Measurements from ENCODE around the gene MEF2B. TPM values are rescaled to one million over a fixed set of nuclear protein-coding genes. Genes with fewer than 3 reads are reported as not detected.

The MEF2B gene
- total RNA-seq, 1 donor from 2014 or later, result 1.5 TPM

GRCh38 chr19:19203012-19203856 lies 33.2 kb upstream of the MEF2B start, which contains the start of gene NR2C2AP:
Gene NR2C2AP (minus strand): TSS chr19:19203414. CDS start chr19:19203060, 354 bp downstream.
- Mint-ChIP-seq H3K9me3 (no peaks in the 10 kb centered on the region), H3K4me1 (peaks cover 23% of the 10 kb centered on the region), H3K27me3 (ENCODE audit: low read depth) (peaks cover 32% of the 10 kb centered on the region), H3K36me3 (ENCODE audit: low read depth) (no peaks in the 10 kb centered on the region), H3K27ac (ENCODE audit: unreplicated experiment) (peak within 1 kb of the TSS; percentile 88), H3K4me3 (peak within 1 kb of the TSS; percentile 97)
- TF ChIP-seq CTCF (conservative IDR thresholded peaks at IDR 0.05), result no peak
- peak; percentile 77 for DNase-seq (ENCODE audit: low read depth, low spot score)

GRCh38 chr19:19202707-19203011 lies 32.6 kb upstream of the MEF2B start:
- H3K27me3 Mint-ChIP-seq (ENCODE audit: low read depth), result peaks cover 30% of the 10 kb centered on the region
- H3K4me3 Mint-ChIP-seq, result peak overlapping the region; percentile 97
- H3K27ac Mint-ChIP-seq (ENCODE audit: unreplicated experiment), result peak overlapping the region; percentile 88
- DNase-seq (ENCODE audit: low read depth, low spot score), result no peak
- peaks cover 22% of the 10 kb centered on the region for H3K4me1 Mint-ChIP-seq
- TF ChIP-seq CTCF (conservative IDR thresholded peaks at IDR 0.05), result no peak
- no peaks in the 10 kb centered on the region for H3K36me3 Mint-ChIP-seq (ENCODE audit: low read depth)
- H3K9me3 Mint-ChIP-seq, result no peaks in the 10 kb centered on the region

GRCh38 chr19:19201697-19202630 lies 31.9 kb upstream of the MEF2B start:
- no peaks in the 10 kb centered on the region for H3K36me3 Mint-ChIP-seq (ENCODE audit: low read depth)

GRCh38 chr19:19193926-19194325 lies 23.9 kb upstream of the MEF2B start:
- Mint-ChIP-seq H3K9me3 (no peaks in the 10 kb centered on the region), H3K36me3 (ENCODE audit: low read depth) (peaks cover 6% of the 10 kb centered on the region), H3K4me3 (peak overlapping the region; percentile 100), H3K27ac (ENCODE audit: unreplicated experiment) (no peak overlapping the region), H3K4me1 (peaks cover 35% of the 10 kb centered on the region), H3K27me3 (ENCODE audit: low read depth) (no peaks in the 10 kb centered on the region)
- TF ChIP-seq CTCF (conservative IDR thresholded peaks at IDR 0.05), result no peak
- DNase-seq (ENCODE audit: low read depth, low spot score), result no peak

More at GRCh38 chr19:19201697-19202630, 31.9 kb upstream of the MEF2B start:
- TF ChIP-seq CTCF (conservative IDR thresholded peaks at IDR 0.05), result no peak
- Mint-ChIP-seq H3K4me3 (peak overlapping the region; percentile 97), H3K9me3 (no peaks in the 10 kb centered on the region), H3K27me3 (ENCODE audit: low read depth) (peaks cover 23% of the 10 kb centered on the region), H3K4me1 (peaks cover 17% of the 10 kb centered on the region), H3K27ac (ENCODE audit: unreplicated experiment) (no peak overlapping the region)
- no peak for DNase-seq (ENCODE audit: low read depth, low spot score)

GRCh38 chr19:19192910-19193423 lies 22.9 kb upstream of the MEF2B start:
- Mint-ChIP-seq H3K27me3 (ENCODE audit: low read depth) (no peaks in the 10 kb centered on the region), H3K36me3 (ENCODE audit: low read depth) (peaks cover 6% of the 10 kb centered on the region), H3K27ac (ENCODE audit: unreplicated experiment) (peak overlapping the region; percentile 97), H3K4me3 (peak overlapping the region; percentile 100), H3K9me3 (no peaks in the 10 kb centered on the region), H3K4me1 (peaks cover 35% of the 10 kb centered on the region)
- no peak for TF ChIP-seq CTCF (conservative IDR thresholded peaks at IDR 0.05)
- DNase-seq (ENCODE audit: low read depth, low spot score), result no peak
